Testis (tissue), 2 donors: ENCODE measurements around the gene OR52E4.

Experiments
- POLR2A ChIP-seq: fragments of 450-650 bp; IDR thresholded peaks from one replicate; pipeline ENCODE4 v1.6.1; 2017; ENCODE audit warnings: antibody characterized with exemption, mild to moderate bottlenecking, moderate library complexity
- TF ChIP-seq, protein P1 (sequence below), 3 experiments: fragments of 450-650 bp in 2 of 3; fragments of 200-600 bp in 1 of 3; sonication (generic) in 1 of 3; IDR thresholded peaks; one replicate each; pipeline ENCODE4 v1.5.1; 2016 to 2019; ENCODE audit warnings: antibody characterized with exemption in 3 of 3, mild to moderate bottlenecking in 2 of 3, moderate library complexity in 1 of 3

DNA sequence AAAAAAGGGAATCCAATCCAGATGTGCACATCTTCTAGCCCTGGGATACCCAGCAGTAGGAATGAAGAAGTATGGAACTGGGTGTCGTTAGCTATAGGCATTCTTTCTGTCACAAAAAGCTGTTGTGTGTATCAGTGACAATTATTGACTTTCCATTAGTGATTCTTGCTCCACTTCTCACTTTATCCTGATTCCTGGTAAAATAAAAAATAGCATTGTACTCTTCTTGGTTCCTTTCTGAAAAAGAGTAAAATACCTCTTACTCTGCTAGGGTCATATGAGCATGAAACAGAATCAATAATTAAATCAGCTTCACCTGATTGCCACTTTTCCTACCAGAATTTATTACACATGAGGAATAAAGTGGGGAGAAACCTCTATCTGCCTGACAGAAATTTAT, 38.6 kb upstream of the OR52E4 start, which contains the start of gene OR52E6:
- TF ChIP-seq, protein P1, sequence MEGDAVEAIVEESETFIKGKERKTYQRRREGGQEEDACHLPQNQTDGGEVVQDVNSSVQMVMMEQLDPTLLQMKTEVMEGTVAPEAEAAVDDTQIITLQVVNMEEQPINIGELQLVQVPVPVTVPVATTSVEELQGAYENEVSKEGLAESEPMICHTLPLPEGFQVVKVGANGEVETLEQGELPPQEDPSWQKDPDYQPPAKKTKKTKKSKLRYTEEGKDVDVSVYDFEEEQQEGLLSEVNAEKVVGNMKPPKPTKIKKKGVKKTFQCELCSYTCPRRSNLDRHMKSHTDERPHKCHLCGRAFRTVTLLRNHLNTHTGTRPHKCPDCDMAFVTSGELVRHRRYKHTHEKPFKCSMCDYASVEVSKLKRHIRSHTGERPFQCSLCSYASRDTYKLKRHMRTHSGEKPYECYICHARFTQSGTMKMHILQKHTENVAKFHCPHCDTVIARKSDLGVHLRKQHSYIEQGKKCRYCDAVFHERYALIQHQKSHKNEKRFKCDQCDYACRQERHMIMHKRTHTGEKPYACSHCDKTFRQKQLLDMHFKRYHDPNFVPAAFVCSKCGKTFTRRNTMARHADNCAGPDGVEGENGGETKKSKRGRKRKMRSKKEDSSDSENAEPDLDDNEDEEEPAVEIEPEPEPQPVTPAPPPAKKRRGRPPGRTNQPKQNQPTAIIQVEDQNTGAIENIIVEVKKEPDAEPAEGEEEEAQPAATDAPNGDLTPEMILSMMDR (IDR thresholded peaks at IDR 0.05), result no peak
- no peak for TF ChIP-seq POLR2A
